Posterior cingulate gyrus (tissue), 11 donors: ENCODE data around the gene CCDC141.
A peak's percentile ranks its signal among the peaks of the same experiment; 100 is the strongest.

Experiments used
- DNase-seq, 10 donors: peaks; one replicate each; pipeline versions ENCODE4 v3.0.0 to v3.0.0-alpha.2; 2020 to 2021; ENCODE audit warnings: mixed read lengths in 3 of 10
- intact Hi-C: fragments of 100-400 bp; cut with DNase I; formaldehyde crosslinking; loops from one replicate; pipeline ENCODE4 v1.15.1; 2023

CCDC141 gene

GRCh38 chr2:178834086-178834485 is 215.9 kb downstream of the CCDC141 start:
- DNase-seq, result no peak
- intact Hi-C loops, result no loop called here

DNA sequence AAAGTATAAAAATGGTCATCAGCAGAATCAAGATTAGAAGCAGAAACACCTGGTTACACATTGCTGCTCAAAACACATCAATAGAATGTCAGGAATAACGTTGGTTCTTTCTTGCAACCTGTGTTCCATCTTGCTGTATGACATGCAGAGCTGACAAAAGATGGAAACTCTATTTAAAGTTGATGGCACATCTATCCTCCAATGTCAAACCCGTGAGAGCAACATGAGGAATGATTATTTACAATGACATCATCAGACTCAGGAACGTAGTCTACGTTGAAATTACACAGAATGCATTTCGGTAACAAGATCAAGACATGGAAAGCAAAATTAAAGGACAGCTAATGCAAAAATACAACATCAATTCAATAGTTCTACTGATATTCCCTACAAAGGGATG is 216.6 kb downstream of the CCDC141 start:
- no peak for DNase-seq
- intact Hi-C loops, result no loop called here

GRCh38 chr2:178830451-178830850 is 219.5 kb downstream of the CCDC141 start:
- intact Hi-C loops, result no loop called here
- DNase-seq, result no peak

DNA sequence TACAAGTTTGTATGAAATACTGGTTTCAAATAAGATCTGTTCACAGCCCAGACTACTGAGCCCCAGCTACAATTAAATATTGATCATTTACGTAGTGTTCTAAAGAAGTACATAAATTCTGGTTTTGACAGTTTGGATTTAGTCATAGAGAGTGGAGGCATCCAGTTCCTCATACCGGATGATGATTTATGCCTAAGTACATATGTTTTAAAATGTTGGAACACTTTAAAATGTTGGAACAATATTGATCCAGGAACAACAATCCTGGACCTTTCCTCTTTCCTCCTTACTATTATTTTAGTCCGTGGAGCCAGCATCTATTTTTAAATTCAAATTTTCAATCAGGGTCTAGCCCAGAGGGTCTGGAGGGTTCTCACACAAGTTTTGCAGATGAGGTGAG is 220.0 kb downstream of the CCDC141 start:
- DNase-seq, result no peak
- intact Hi-C loops, result no loop called here

DNA sequence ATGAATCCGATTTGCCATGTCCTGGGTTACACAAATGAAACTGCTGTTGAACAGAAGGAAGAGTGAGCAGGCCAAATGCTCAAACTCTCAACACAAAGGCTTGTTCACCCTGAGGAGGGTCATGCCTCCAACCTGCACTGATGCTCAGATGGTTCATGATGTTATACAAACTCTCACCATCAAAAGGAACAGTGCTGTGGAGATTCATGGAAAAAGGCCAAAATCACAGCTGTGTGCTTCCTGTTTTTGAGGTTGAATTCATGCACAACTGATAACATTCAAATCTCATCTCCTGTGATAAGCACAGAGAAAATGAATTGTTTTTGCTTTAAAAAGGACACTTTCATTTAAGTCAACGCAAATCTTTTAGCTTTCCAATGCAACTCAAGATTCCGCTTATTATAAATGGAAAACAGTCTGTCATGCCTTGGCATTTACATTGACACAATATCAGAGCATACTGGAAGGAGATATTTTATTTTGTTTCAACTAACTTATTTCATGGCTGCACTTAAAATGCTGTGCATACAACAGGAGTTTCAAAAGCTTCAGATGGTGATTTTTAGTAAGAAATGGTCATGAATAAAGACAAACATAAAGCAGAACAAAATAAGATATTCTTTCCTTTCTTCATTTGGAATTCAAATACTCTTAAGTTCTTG is 220.5 kb downstream of the CCDC141 start:
- no peak for DNase-seq
- intact Hi-C loops, result no loop called here

DNA sequence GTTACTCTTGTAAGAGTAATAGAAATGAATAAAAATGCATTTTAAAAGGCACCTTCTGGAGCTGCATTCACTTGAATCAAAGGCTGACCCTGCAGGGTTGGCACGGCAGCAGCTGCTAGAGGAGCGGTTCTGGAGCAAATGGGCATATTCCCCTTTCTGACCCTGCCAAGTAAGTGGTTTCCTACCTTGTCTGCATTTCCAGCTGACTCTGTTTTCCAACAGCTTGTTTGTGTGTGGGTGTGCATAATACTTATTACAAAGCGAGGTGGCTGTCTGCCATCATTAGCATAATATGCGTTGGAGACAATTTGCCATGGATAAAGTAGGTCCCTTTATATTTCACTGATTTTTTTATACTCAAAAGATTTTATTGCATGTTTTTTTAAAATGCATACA is 221.5 kb downstream of the CCDC141 start:
- intact Hi-C loops, result no loop called here
- DNase-seq, result no peak

- intact Hi-C loops, result no loop called here
- no peak for DNase-seq
These were observed 222.0 kb downstream of the CCDC141 start for GRCh38 chr2:178827739-178828485.

GRCh38 chr2:178827111-178827510 is 222.8 kb downstream of the CCDC141 start:
- no peak for DNase-seq
- intact Hi-C loops, result no loop called here

- DNase-seq, result no peak
- intact Hi-C loops, result no loop called here
These were observed 224.8 kb downstream of the CCDC141 start for GRCh38 chr2:178825183-178825582.

DNA sequence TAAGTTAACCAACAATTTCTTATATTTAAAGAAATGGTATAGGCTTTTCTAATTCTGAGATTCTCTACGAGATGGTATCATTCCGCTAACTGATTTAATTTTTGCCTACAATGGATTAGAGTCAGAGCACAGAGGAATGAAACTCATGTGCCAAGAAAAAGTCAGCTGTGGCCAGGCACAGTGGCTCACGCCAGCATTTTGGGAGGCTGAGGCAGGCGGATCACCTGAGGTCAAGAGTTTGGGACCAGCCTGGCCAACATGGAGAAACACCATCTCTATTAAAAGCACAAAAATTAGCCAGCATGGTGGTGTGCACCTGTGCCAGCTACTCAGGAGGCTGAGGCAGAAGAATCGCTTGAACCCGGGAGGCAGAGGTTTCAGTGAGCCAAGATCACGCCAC is 225.8 kb downstream of the CCDC141 start:
- intact Hi-C loops, result no loop called here

DNA sequence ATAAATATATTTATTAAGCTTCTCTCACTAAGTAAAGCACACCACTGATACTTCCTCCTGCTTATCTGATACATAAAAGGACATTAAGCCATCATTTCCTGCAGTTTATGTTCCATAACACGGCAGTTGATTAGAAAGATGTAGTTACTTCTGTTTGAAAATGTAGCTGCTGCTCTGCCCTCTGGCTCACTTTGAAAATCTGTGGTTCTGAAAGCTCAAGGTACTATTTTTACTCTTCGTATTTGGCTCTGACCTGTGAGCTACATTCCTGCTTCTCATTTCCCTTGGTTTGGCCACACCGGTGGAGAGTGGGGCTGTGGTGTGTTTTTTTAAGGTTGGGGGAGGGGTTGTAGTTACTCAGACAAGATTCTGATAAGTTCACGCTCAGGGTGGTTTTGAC is 229.9 kb downstream of the CCDC141 start:
- intact Hi-C loops, result no loop called here
- DNase-seq, result no peak

More for the DNA sequence above, 225.8 kb downstream of the CCDC141 start:
- no peak for DNase-seq

GRCh38 chr2:178819147-178819875 is 230.6 kb downstream of the CCDC141 start:
- DNase-seq, result no peak
- intact Hi-C loops, result no loop called here

DNA sequence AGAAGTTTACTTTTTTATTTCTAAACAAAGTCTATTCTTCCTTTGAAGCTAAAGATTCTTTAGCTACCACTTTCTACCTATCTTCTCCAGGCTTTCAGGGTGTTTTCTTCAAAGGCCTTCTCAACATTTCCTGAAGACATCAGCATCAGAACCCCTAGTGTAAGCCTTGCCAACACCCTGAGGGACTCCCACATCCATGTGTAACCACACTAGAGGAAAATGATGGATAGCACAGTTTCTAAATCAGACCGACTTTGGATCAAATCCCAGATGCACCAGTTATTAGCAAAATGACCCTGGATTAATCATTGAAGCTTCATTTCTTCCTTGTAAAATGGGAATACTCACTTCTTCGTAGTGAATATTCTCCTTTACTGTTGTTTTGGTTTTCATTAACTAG is 238.0 kb downstream of the CCDC141 start:
- intact Hi-C loops, result no loop called here
- DNase-seq, result no peak

- no peak for DNase-seq
- intact Hi-C loops, result no loop called here
These were observed 238.9 kb downstream of the CCDC141 start for GRCh38 chr2:178811045-178811444.

DNA sequence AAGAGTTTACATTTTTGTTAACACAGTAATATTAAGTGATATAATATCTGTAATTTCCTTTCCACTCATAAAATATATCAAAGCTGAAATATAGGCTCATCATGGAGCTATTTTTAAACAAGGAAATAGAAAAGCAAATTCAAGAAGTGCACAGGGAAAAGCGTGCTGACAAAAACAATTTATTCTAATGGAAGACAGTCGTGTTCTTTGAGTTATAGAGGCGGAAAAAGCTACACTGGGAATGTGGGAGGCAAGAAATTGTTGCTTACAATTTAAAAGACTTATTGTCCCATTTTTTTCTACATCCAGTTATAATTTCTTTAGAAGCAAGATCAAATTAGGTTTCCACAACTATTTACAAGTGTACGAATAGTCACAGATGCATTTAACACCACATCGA is 239.5 kb downstream of the CCDC141 start:
- no peak for DNase-seq
- intact Hi-C loops, result no loop called here

GRCh38 chr2:178807227-178808008 is 242.5 kb downstream of the CCDC141 start, which contains the start of gene TTN:
TSS of gene TTN (minus strand) at chr2:178807423. CDS start at chr2:178804642, 2,781 bp downstream.
- intact Hi-C loops, result no loop called here
- no peak for DNase-seq

GRCh38 chr2:178806543-178806942 is 243.4 kb downstream of the CCDC141 start:
- intact Hi-C loops, result no loop called here
- DNase-seq, result no peak

DNA sequence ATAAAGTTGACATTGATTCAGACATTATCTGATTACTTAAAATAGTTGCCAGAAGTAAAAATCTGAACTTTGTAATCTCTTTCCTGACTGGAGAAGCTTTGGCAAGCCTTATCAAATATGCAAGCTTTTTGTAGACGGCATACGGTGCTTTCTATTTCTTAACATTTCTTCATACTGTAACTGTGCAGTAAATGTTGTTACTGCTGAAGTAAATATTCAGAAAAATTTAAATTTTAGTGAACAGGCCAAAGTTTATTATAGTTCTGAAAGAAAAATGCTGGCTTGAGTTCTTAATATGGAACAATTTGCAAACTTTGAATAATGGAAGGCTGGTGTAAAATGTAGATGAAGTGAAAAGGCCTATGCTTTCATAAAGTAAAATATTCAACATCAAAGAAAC is 244.5 kb downstream of the CCDC141 start:
- intact Hi-C loops, result no loop called here
- no peak for DNase-seq

DNA sequence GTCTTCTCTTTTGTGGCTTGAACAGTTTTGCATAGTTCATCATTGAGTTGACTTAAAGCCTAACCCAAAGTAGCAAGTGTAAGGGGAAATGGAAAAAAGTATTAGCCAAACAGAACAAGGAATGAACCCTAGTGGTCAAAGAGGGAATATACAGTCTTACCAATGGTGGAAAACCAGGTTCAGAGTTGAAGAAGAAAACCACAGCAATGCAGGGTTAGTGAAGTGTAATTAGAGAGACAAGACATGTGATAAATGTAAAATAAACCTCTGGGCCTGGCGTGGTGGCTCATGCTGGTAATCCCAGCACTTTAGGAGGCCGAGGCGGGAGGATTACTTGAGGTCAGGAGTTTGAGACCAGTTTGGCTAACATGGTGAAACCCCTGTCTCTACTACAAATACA is 245.1 kb downstream of the CCDC141 start:
- intact Hi-C loops, result no loop called here
- DNase-seq, result no peak

DNA sequence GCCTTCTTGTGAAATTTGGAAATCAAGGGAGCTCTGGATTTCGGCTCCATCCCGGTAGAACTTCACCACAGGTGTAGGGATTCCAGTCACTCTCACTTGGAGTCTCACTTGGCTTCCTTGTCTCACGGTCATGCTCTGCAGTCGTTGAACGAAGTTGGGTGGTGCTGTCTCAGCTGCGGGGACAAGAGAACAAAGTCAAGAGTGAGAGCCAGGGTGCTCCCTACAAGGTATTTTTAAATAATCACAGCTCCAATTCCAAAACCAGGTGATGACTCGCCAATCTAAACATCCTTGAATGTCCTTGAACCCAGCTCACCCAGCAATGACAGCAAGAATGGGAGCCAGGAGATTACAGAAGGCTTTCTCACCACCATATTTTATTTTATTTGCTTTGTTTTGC is 249.4 kb downstream of the CCDC141 start:
- DNase-seq, result no peak

DNA sequence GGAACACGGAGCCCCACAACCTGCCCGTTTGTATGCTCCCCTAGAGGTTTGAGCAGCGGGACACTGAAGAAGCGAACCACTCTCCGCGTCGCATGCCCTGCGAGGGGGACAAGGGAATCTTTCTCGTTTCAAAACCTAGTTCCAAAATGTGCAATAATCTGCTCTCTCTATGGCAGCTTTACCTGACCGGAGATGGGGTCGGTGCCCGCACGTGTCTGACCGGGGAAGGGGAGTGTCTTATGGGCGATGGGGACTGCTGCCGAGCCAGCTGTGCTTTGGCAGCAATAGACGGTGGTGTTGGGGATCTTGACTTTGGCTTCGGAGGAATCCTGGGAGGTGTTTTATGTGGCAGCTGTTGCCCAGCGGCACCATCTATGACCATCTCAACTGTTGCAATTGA is 250.6 kb downstream of the CCDC141 start:
- peak in 1 of 10 donors; percentile 32 for DNase-seq
- intact Hi-C loops, result no loop called here

More for the DNA sequence above, 249.4 kb downstream of the CCDC141 start:
- intact Hi-C loops, result no loop called here
